OCI-LY7 (cell line): Measurements from ENCODE around the gene MYCBPAP. TPM values are rescaled to one million over a fixed set of nuclear protein-coding genes. Genes with fewer than 3 reads are reported as not detected.

Experiments used
- BruUV-seq: library from RNA; stranded (reverse); fragments of 400-500 nt; replicated peaks from 2 replicates; lab custom pipeline; 2021; lab: Mats Ljungman, UMichigan
- CTCF ChIA-PET: fragments of 300-600 bp; sonication (Branson Sonifier 250); formaldehyde crosslinking; loops from one replicate; lab custom pipeline; 2022; ENCODE audit warnings: antibody characterized with exemption; ENCODE audit not compliant: unreplicated experiment; lab: Charles Lee
- POLR2A ChIA-PET: fragments of 300-600 bp; sonication (Branson Sonifier 250); formaldehyde crosslinking; loops from one replicate; lab custom pipeline; 2022; ENCODE audit warnings: antibody characterized with exemption; lab: Charles Lee
- DNase-seq: peaks from one replicate; pipeline ENCODE4 v3.0.0-alpha.2; 2015; ENCODE audit warnings: low spot score
- H2AFZ ChIP-seq: fragments of 200-600 bp; sonication (generic), shearing (Covaris generic); 2 replicates; pipeline ENCODE4 v1.6.1; 2014; ENCODE audit warnings: mild to moderate bottlenecking, antibody characterized with exemption, low read length, moderate library complexity
- H3K27ac ChIP-seq: fragments of 200-600 bp; sonication (generic); 2 replicates; pipeline ENCODE4 v1.5.1; 2014; ENCODE audit warnings: mixed run types, low read depth, mild to moderate bottlenecking, moderate library complexity, low read length, inconsistent platforms; ENCODE audit not compliant: poor library complexity, severe bottlenecking
- H3K36me3 ChIP-seq: fragments of 200-600 bp; sonication (generic); 2 replicates; pipeline ENCODE4 v1.6.1; 2014; ENCODE audit warnings: mild to moderate bottlenecking, antibody characterized with exemption, low read length, moderate library complexity, mixed read lengths; ENCODE audit not compliant: insufficient read depth
- H3K4me1 ChIP-seq: fragments of 200-600 bp; sonication (generic); 2 replicates; pipeline ENCODE4 v1.5.1; 2014; ENCODE audit warnings: mild to moderate bottlenecking, low read length; ENCODE audit not compliant: insufficient read depth, poor library complexity, severe bottlenecking
- H3K4me2 ChIP-seq: fragments of 200-600 bp; sonication (generic); 2 replicates; pipeline ENCODE4 v1.6.1; 2014; ENCODE audit warnings: mild to moderate bottlenecking, low read length
- H3K4me3 ChIP-seq: fragments of 200-600 bp; sonication (generic); 2 replicates; pipeline ENCODE4 v1.5.1; 2014; ENCODE audit warnings: mild to moderate bottlenecking, low read depth, low read length; ENCODE audit not compliant: poor library complexity, severe bottlenecking
- H3K79me2 ChIP-seq: fragments of 200-600 bp; sonication (generic); 2 replicates; pipeline ENCODE4 v1.6.1; 2016; ENCODE audit warnings: low read depth, mild to moderate bottlenecking, low read length, moderate library complexity, mixed read lengths; ENCODE audit not compliant: insufficient read depth
- H3K9me2 ChIP-seq: fragments of 200-600 bp; sonication (generic); 2 replicates; pipeline ENCODE4 v1.6.1; 2016; ENCODE audit warnings: mild to moderate bottlenecking, low read length, mixed read lengths; ENCODE audit not compliant: insufficient read depth
- H3K9me3 ChIP-seq: fragments of 200-600 bp; sonication (generic); 2 replicates; pipeline ENCODE4 v1.6.1; 2014; ENCODE audit warnings: mild to moderate bottlenecking, mixed run types, low read length, mixed read lengths
- H4K20me1 ChIP-seq: fragments of 200-600 bp; sonication (generic); 2 replicates; pipeline ENCODE4 v1.6.1; 2014; ENCODE audit warnings: mild to moderate bottlenecking, antibody characterized with exemption, low read length, moderate library complexity, mixed read lengths; ENCODE audit not compliant: insufficient read depth
- CTCF ChIP-seq: fragments of 200-600 bp; sonication (generic); conservative IDR thresholded peaks from 2 replicates; pipeline ENCODE4 v1.5.1; 2014; ENCODE audit warnings: mild to moderate bottlenecking, antibody characterized with exemption, low read length, moderate library complexity, mixed read lengths
- EZH2phosphoT487 ChIP-seq: fragments of 200-600 bp; sonication (generic); IDR thresholded peaks from 2 replicates; pipeline ENCODE4 v1.6.1; 2018; ENCODE audit warnings: low read depth, borderline replicate concordance, mild to moderate bottlenecking, mixed run types, antibody characterized with exemption, low read length, moderate library complexity, mixed read lengths
- intact Hi-C: fragments of 100-400 bp; cut with micrococcal nuclease; formaldehyde crosslinking; loops from one replicate; pipeline ENCODE4 v1.10.0; 2022; ENCODE audit not compliant: unreplicated experiment
- total RNA-seq, 2 experiments: library from RNA; depleted of rRNA in 1 of 2; stranded (reverse); fragments of >200 nt in 1 of 2; shearing (Covaris generic) in 1 of 2; gene quantifications; 2 replicates each; pipeline ENCODE4 v1.2.3, GENCODE V29; 2014 to 2022

The MYCBPAP gene
- total RNA-seq, 2 experiments from 2014 or later = 5.0 to 6.8 TPM

- no peaks in the 10 kb centered on the region for H3K9me3 ChIP-seq
- H3K4me2 ChIP-seq = no peak overlapping the region
- no peak overlapping the region for H3K27ac ChIP-seq
- POLR2A ChIA-PET = no interaction called here
- no peaks in the 10 kb centered on the region for H3K9me2 ChIP-seq
- no peaks in the 10 kb centered on the region for H4K20me1 ChIP-seq
- no peak overlapping the region for H3K4me3 ChIP-seq
- TF ChIP-seq CTCF (no peak), EZH2phosphoT487 (no peak)
- intact Hi-C loops = no loop called here
- H3K79me2 ChIP-seq = no peaks in the 10 kb centered on the region
- no TSS peak for BruUV-seq
- peaks cover 3% of the 10 kb centered on the region for H3K4me1 ChIP-seq
- DNase-seq = no peak
- no peaks in the 10 kb centered on the region for H3K36me3 ChIP-seq
- no peak overlapping the region for H2AFZ ChIP-seq
- CTCF ChIA-PET = no interaction called here
Observed at GRCh38 chr17:50462446-50462845, 45.8 kb upstream of the MYCBPAP start.

DNA sequence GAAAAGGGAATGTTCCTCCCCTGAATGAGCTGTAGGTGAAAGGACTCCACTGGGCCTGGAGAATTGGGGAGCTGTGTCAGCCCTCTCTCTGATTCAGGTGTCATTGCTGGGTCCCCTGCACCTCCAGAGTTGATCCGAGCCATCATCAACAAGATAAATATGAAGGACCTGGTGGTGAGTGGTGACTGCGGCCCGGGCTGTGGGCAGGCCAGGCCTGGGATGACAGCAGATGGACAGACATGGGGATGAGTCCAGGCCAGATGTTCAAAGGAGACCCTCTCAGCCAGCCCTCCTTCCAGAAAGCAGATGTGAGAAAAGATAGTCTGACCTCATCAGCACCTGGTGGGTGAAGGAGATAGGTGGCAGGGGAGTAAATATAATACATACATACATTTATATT is 44.1 kb upstream of the MYCBPAP start:
- H3K4me1 ChIP-seq = peaks cover 3% of the 10 kb centered on the region
- no peak for DNase-seq
- intact Hi-C loops = no loop called here
- H2AFZ ChIP-seq = no peak overlapping the region
- TF ChIP-seq EZH2phosphoT487 = no peak
- no peak for TF ChIP-seq CTCF
- BruUV-seq = no TSS peak
- no peak overlapping the region for H3K4me3 ChIP-seq
- no peaks in the 10 kb centered on the region for H3K9me3 ChIP-seq
- H3K79me2 ChIP-seq = no peaks in the 10 kb centered on the region
- H3K4me2 ChIP-seq = no peak overlapping the region
- H4K20me1 ChIP-seq = no peaks in the 10 kb centered on the region
- ChIA-PET CTCF (no interaction called here), POLR2A (no interaction called here)
- no peaks in the 10 kb centered on the region for H3K36me3 ChIP-seq
- no peak overlapping the region for H3K27ac ChIP-seq
- no peaks in the 10 kb centered on the region for H3K9me2 ChIP-seq

GRCh38 chr17:50464736-50465135 is 43.5 kb upstream of the MYCBPAP start:
- Histone ChIP-seq H3K79me2 (no peaks in the 10 kb centered on the region), H3K9me3 (no peaks in the 10 kb centered on the region), H2AFZ (no peak overlapping the region), H4K20me1 (no peaks in the 10 kb centered on the region), H3K4me1 (peaks cover 3% of the 10 kb centered on the region), H3K4me2 (no peak overlapping the region), H3K4me3 (no peak overlapping the region), H3K36me3 (no peaks in the 10 kb centered on the region), H3K27ac (no peak overlapping the region), H3K9me2 (no peaks in the 10 kb centered on the region)
- BruUV-seq = no TSS peak
- DNase-seq = no peak
- POLR2A ChIA-PET = no interaction called here
- CTCF ChIA-PET = no interaction called here
- intact Hi-C loops = no loop called here
- no peak for TF ChIP-seq EZH2phosphoT487
- TF ChIP-seq CTCF = no peak
